Epithelial cell of proximal tubule (primary cell): Measurements from ENCODE around the gene GJC3. TPM values are rescaled to one million over a fixed set of nuclear protein-coding genes. Genes with fewer than 3 reads are reported as not detected.

Source experiments
- DNase-seq: peaks from one replicate; pipeline ENCODE4 v3.0.0-alpha.2; 2011; ENCODE audit warnings: low read depth
- H3K4me3 ChIP-seq: 2 replicates; pipeline ENCODE4 v1.5.1; 2011; ENCODE audit warnings: low read depth, mild to moderate bottlenecking, low read length
- total RNA-seq: library from RNA; depleted of rRNA; stranded (reverse); fragments of >200 nt; gene quantifications from 2 replicates; pipeline ENCODE4 v1.2.3, GENCODE V29; 2015
- TF ChIP-seq, protein P1 (sequence below): conservative IDR thresholded peaks from 2 replicates; pipeline ENCODE4 v1.5.1; 2012; ENCODE audit warnings: low read depth, mild to moderate bottlenecking, low read length

The GJC3 gene
- total RNA-seq, 1 donor from 2014 or later, result not detected

GRCh38 chr7:99928188-99928587 is 1.2 kb downstream of the GJC3 start:
- no peak overlapping the region for H3K4me3 ChIP-seq
- TF ChIP-seq, protein P1, sequence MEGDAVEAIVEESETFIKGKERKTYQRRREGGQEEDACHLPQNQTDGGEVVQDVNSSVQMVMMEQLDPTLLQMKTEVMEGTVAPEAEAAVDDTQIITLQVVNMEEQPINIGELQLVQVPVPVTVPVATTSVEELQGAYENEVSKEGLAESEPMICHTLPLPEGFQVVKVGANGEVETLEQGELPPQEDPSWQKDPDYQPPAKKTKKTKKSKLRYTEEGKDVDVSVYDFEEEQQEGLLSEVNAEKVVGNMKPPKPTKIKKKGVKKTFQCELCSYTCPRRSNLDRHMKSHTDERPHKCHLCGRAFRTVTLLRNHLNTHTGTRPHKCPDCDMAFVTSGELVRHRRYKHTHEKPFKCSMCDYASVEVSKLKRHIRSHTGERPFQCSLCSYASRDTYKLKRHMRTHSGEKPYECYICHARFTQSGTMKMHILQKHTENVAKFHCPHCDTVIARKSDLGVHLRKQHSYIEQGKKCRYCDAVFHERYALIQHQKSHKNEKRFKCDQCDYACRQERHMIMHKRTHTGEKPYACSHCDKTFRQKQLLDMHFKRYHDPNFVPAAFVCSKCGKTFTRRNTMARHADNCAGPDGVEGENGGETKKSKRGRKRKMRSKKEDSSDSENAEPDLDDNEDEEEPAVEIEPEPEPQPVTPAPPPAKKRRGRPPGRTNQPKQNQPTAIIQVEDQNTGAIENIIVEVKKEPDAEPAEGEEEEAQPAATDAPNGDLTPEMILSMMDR, result no peak
- DNase-seq, result no peak

DNA sequence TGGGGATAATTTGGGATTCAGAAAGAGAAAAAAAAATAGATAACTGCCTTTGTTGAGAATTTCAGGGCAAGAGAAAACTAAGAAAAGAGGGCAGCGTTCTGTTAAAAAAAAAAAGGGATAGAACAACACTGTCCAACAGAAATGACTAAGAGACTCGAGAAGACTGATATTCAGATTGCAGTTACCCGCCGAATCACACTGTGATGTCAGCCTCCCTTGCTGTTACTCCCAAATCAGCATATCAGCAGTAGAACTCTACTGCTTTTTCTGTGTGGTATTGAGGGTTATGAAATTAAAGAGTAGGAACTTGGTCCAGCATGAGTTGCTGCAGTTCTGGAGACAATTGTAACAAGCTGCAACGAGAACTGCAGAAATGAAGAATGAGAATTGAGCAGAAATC is 1.9 kb downstream of the GJC3 start:
- DNase-seq, result no peak
- TF ChIP-seq, protein P1, result no peak
- no peak overlapping the region for H3K4me3 ChIP-seq

DNA sequence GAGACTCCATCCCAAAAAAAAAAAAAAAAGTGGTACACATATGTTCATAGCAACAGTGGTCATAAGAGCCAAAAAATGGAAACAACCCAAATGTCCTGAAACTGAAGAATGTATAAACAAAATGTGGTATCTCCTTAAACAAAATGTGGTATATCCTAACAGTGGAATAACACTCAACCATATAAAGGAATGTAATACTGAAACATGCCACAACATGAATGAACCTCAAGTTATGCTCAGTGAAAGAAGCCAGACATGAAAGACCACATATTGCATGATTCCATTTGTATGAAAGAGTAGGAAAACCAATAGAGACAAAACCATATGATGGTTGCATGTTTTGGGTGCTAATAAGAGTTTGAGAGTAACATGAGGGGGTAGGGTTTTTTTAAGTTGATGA is 3.1 kb downstream of the GJC3 start:
- no peak overlapping the region for H3K4me3 ChIP-seq
- DNase-seq, result no peak

DNA sequence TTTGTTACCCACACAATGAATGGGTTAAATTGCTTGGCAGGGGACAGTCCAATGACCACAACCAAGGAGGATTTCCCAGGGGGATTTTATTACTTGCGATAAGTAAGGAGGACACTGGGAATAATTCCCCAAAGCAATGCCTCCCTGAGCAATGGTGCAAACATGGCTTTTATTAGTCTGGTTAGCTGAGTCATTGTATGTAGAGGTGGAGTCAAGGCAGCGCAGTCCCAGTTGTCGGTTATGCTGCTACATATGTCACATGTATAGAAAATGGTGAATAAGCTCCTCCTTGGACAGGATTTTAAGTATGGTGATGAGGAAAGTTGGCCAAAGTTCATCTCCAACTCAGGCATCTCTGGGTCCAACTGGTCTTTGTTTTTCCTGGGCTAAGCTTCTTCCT is 6.2 kb downstream of the GJC3 start:
- TF ChIP-seq, protein P1, result no peak
- DNase-seq, result no peak
- H3K4me3 ChIP-seq, result no peak overlapping the region

More for the DNA sequence above, 3.1 kb downstream of the GJC3 start:
- TF ChIP-seq, protein P1, result no peak

DNA sequence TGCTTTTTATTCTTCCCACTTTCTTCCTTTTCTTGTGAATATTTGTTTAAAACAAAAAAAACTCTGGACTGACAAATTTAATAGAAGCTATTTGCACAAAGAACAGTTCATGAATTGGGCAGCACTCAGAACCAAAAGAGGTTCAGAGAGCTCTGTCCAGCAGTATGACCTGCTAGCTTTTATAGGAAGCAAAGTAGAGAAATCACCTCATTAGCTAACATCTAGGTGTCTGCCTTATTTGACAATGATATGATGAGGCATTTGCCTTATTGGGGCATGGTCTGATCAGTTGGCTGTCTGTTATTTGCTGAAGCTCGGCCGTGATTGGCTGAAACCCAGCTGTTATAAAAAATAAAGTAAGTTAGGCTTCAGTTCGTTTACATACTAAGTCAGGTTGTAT is 9.3 kb downstream of the GJC3 start:
- no peak for DNase-seq
- TF ChIP-seq, protein P1, result no peak
- peak overlapping the region; percentile 71 for H3K4me3 ChIP-seq

- peak overlapping the region; percentile 71 for H3K4me3 ChIP-seq
- TF ChIP-seq, protein P1, result no peak
- no peak for DNase-seq
Observed at GRCh38 chr7:99919814-99920112, 9.7 kb downstream of the GJC3 start.

- peak; percentile 50 for DNase-seq
- H3K4me3 ChIP-seq, result peak within 1 kb of the TSS; percentile 71
- TF ChIP-seq, protein P1, result peak; percentile 29
Observed at GRCh38 chr7:99918959-99919813, 10.2 kb downstream of the GJC3 start, which contains the start of gene TRIM4. TSS of gene TRIM4 (minus strand) at chr7:99919530. CDS start at chr7:99919401, 129 bp downstream.
